Measurements from ENCODE around the gene KIF24. TPM values are rescaled to one million over a fixed set of nuclear protein-coding genes. Genes with fewer than 3 reads are reported as not detected.

Gene KIF24
- total and polyA plus RNA-seq, 3 donors from 2014 or later, result 18.3 to 34.7 (median 20.0) TPM

DNA sequence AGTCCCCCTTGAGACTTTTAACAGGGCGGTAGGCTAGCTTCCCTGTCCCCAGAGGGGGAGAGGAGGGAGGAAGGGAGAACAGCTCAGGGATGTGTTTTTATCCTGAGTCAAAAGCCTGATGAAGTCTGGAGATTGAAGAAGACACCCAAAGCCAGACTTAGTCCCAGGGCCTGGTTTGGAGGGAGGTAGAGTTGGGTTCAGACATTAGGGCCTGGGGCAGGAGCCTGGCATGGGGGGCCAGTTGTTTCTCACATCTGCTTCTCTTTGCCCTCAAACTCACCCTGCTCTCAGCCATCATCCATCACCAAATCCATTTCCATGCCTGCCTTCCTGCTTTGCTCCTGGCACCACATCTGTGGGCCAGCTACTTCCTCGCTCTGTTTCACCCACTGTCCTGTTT is 44.7 kb upstream of the KIF24 start:
- H3K4me1 ChIP-seq, result peaks cover 8% of the 10 kb centered on the region
- no peaks in the 10 kb centered on the region for H3K36me3 ChIP-seq (ENCODE audit: low read depth, missing control alignments)
- H3K9me3 ChIP-seq, result no peaks in the 10 kb centered on the region
- WGBS, 2 donors, result 72 to 92% methylated on average over 2 of the region's 2 CpGs
- TF ChIP-seq, protein P1, sequence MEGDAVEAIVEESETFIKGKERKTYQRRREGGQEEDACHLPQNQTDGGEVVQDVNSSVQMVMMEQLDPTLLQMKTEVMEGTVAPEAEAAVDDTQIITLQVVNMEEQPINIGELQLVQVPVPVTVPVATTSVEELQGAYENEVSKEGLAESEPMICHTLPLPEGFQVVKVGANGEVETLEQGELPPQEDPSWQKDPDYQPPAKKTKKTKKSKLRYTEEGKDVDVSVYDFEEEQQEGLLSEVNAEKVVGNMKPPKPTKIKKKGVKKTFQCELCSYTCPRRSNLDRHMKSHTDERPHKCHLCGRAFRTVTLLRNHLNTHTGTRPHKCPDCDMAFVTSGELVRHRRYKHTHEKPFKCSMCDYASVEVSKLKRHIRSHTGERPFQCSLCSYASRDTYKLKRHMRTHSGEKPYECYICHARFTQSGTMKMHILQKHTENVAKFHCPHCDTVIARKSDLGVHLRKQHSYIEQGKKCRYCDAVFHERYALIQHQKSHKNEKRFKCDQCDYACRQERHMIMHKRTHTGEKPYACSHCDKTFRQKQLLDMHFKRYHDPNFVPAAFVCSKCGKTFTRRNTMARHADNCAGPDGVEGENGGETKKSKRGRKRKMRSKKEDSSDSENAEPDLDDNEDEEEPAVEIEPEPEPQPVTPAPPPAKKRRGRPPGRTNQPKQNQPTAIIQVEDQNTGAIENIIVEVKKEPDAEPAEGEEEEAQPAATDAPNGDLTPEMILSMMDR (IDR thresholded peaks at IDR 0.05), result no peak
- no peak for TF ChIP-seq POLR2A (IDR thresholded peaks at IDR 0.05)
- no peak for DNase-seq
- H3K27me3 ChIP-seq, result no peaks in the 10 kb centered on the region
- H3K27ac ChIP-seq, result no peak overlapping the region
- intact Hi-C loops (cut with DNase I; ENCODE audit: low total_unique reads), result no loop called here
- no peak overlapping the region for H3K4me3 ChIP-seq

DNA sequence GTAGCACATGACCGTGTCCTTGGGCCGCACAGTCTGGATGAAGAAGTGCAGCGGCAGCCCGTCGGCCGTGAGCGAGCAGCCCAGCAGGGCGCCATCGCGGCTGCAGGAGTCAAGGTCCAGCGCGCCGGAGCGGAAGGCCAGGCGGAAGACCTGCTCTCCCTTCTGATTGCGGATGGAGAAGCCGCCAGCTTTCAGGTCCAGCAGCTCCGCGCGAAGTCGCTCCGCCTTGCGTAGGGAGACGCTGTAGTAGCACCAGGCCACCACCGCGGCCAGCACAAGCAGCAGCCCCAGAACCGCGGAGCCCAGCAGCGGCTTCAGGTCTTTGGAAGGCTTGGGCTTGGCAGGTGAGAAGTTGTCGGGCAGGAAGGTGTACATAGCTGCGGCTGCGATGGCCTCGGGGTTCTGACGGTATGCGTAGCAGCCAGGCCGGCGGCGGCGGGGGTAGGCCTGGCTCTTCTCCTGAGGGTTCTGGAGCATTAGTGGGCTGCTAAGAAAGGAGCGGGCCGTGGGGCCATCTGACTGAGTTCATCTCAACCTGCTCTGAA is 43.5 kb upstream of the KIF24 start:
- Histone ChIP-seq H3K9me3 (no peaks in the 10 kb centered on the region), H3K36me3 (ENCODE audit: low read depth, missing control alignments) (no peaks in the 10 kb centered on the region), H3K4me1 (peaks cover 8% of the 10 kb centered on the region), H3K4me3 (peak overlapping the region; percentile 21 to 33), H3K27me3 (no peaks in the 10 kb centered on the region), H3K27ac (no peak overlapping the region)
- peak; percentile 55 for DNase-seq
- TF ChIP-seq, protein P1 (IDR thresholded peaks at IDR 0.05), result no peak
- TF ChIP-seq POLR2A (IDR thresholded peaks at IDR 0.05), result no peak
- intact Hi-C loops (cut with DNase I; ENCODE audit: low total_unique reads), result no loop called here
- WGBS, 2 donors, result 56 to 72% methylated on average over 12 to 40 of the region's 41 CpGs

DNA sequence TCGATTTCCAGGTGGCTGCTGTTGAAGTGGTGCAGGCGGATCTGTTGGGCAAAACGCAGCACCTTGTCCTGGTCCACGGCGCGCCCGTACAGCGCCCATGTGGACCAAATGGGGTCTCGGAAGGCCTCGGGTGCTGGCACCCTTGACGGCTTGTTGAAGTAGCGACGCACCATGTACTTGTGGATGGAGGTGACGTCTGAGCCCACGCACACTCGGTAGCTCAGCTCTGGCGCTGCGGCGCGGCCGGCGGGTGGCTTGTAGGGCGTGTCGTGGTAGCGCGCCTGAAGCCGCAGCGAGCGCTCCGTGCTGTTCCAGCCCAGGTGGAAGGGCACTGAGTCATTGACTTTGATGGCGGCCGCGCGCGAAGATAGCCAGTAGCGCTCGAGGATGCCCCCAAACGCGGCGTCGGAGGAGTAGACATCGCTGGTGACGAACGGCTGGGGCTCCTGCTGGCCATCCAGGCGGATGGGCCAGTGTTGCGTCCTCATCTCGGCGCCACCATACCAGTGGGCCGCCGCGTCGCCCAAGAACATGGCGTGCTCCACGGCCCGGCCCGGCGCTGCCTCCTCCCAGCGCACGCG is 42.9 kb upstream of the KIF24 start:
- TF ChIP-seq, protein P1 (IDR thresholded peaks at IDR 0.05), result no peak
- no peak for TF ChIP-seq POLR2A (IDR thresholded peaks at IDR 0.05)
- no peaks in the 10 kb centered on the region for H3K27me3 ChIP-seq
- intact Hi-C loops (cut with DNase I; ENCODE audit: low total_unique reads), result no loop called here
- peak overlapping the region; percentile 21 to 33 for H3K4me3 ChIP-seq
- H3K36me3 ChIP-seq (ENCODE audit: low read depth, missing control alignments), result no peaks in the 10 kb centered on the region
- no peak overlapping the region for H3K27ac ChIP-seq
- H3K9me3 ChIP-seq, result no peaks in the 10 kb centered on the region
- peaks cover 8% of the 10 kb centered on the region for H3K4me1 ChIP-seq
- WGBS, 2 donors, result 60% methylated on average over 1 to 60 of the region's 60 CpGs
- no peak for DNase-seq

DNA sequence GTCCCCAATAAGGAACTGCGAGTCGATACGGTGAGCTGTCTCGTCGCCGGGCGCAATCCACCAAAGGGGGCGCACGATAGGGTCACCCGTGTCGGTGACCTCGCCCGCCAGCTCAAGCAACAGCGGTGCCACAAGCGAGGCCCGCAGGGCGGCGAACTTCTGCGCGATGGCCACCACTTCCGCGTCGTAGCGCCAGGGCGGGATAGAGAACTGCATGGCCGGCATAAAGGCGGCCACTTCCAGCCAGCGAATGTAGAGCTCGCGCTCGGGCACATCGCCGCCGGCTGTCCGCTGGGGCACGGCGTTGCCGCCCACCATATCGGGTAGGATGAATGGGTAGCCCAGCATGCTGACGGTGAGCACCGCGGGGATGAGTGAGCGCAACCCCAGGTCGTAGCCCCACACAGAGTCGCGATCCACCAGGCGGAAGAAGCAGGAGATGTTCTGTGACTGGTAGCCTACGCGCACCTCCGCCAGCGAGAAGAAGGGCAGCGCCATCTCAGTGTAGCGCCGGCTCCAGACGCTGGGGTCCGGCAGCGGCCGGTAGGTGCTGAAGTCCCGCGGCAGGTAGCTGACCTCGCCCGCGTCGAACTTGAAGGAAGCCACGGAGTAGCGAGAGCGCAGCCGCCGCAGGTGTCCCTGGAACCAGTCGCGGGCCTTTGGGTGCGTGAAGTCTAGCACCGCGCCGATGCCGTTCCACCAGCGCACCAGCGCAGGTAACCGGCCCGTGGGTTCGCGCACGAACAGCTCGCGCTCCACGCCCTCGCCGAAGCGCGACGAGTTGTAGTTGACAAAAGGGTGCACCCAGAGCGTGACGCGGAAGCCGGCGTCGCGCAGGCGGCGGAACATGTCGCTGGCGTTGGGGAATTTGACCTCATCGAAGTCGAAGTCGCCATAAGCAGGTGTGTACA is 42.2 kb upstream of the KIF24 start:
- H3K27me3 ChIP-seq, result no peaks in the 10 kb centered on the region
- TF ChIP-seq POLR2A (IDR thresholded peaks at IDR 0.05), result no peak
- TF ChIP-seq, protein P1 (IDR thresholded peaks at IDR 0.05), result no peak
- no peak overlapping the region for H3K27ac ChIP-seq
- no peaks in the 10 kb centered on the region for H3K9me3 ChIP-seq
- H3K4me3 ChIP-seq, result peak overlapping the region; percentile 21 to 33
- intact Hi-C loops (cut with DNase I; ENCODE audit: low total_unique reads), result no loop called here
- peak; percentile 43 for DNase-seq
- WGBS, 2 donors, result 54% methylated on average over 49 to 81 of the region's 105 CpGs
- no peaks in the 10 kb centered on the region for H3K36me3 ChIP-seq (ENCODE audit: low read depth, missing control alignments)
- peaks cover 6% of the 10 kb centered on the region for H3K4me1 ChIP-seq
